Upper lobe of right lung (tissue), 1 donor: ENCODE data around the gene TOR4A. TPM values are rescaled to one million over a fixed set of nuclear protein-coding genes. Genes with fewer than 3 reads are reported as not detected.

ENCODE experiments used
- ATAC-seq: fragments of 200-7000 bp; cut with Tn5 transposase; one replicate; pipeline ENCODE4 v1.9.1; 2020; ENCODE audit warnings: mild to moderate bottlenecking, moderate library complexity
- DNase-seq: peaks from one replicate; pipeline ENCODE4 v3.0.0-alpha.2; 2020
- H3K27ac ChIP-seq: fragments of 200-600 bp; one replicate; pipeline ENCODE4 v1.8.0; 2022
- H3K27me3 ChIP-seq: fragments of 200-600 bp; one replicate; pipeline ENCODE4 v1.8.0; 2022; ENCODE audit warnings: mild to moderate bottlenecking
- H3K36me3 ChIP-seq: fragments of 200-600 bp; one replicate; pipeline ENCODE4 v1.8.0; 2022
- H3K4me1 ChIP-seq: fragments of 200-600 bp; one replicate; pipeline ENCODE4 v1.8.0; 2022
- H3K4me3 ChIP-seq: fragments of 200-600 bp; one replicate; pipeline ENCODE4 v1.8.0; 2022; ENCODE audit warnings: mild to moderate bottlenecking
- H3K9me3 ChIP-seq: fragments of 200-600 bp; one replicate; pipeline ENCODE4 v1.8.0; 2022
- CTCF ChIP-seq: fragments of 200-600 bp; IDR thresholded peaks from one replicate; pipeline ENCODE4 v1.8.0; 2022; ENCODE audit warnings: antibody characterized with exemption
- intact Hi-C: fragments of 100-400 bp; cut with DNase I; formaldehyde crosslinking; loops from one replicate; pipeline ENCODE4 v1.11.0; 2022
- total RNA-seq: library from RNA; stranded (reverse); fragmentation: NEBNext Ultra II Directional; extraction: Animal tissue kit (Norgen Biotek cat#: 25700); gene quantifications from one replicate; pipeline ENCODE4 v1.2.1, GENCODE V29; 2021
- donor health status: DM: no; HTN: yes; CAD: no; lungs with severe emphysema.

TOR4A gene
- total RNA-seq, 1 donor from 2014 or later, result 27.4 TPM

GRCh38 chr9:137280474-137281344, 3.2 kb downstream of the TOR4A start:
- H3K4me1 ChIP-seq, result peaks cover 18% of the 10 kb centered on the region
- intact Hi-C loops, result loop anchor here (10.0 kb wide), 1 partner anchor 244 kb away; no protein-coding TSS in a partner anchor
- peaks cover 44% of the 10 kb centered on the region for H3K36me3 ChIP-seq
- no peak overlapping the region for H3K4me3 ChIP-seq
- H3K9me3 ChIP-seq, result no peaks in the 10 kb centered on the region
- ATAC-seq (no peak), DNase-seq (peak; percentile 66)
- no peak for TF ChIP-seq CTCF
- H3K27ac ChIP-seq, result no peak overlapping the region
- H3K27me3 ChIP-seq, result no peaks in the 10 kb centered on the region

- ATAC-seq (no peak), DNase-seq (peak; percentile 61)
- Histone ChIP-seq H3K4me1 (peaks cover 10% of the 10 kb centered on the region), H3K27ac (no peak overlapping the region), H3K36me3 (peaks cover 44% of the 10 kb centered on the region), H3K27me3 (no peaks in the 10 kb centered on the region), H3K9me3 (no peaks in the 10 kb centered on the region), H3K4me3 (no peak overlapping the region)
- intact Hi-C loops, result loop anchor here (10.0 kb wide), 1 partner anchor 243 kb away; no protein-coding TSS in a partner anchor
- no peak for TF ChIP-seq CTCF
Observed at GRCh38 chr9:137281345-137282116, 4.0 kb downstream of the TOR4A start.

- peak; percentile 68 for DNase-seq
- ATAC-seq, result peak; percentile 95
- Histone ChIP-seq H3K36me3 (peaks cover 21% of the 10 kb centered on the region), H3K4me1 (no peaks in the 10 kb centered on the region), H3K27ac (no peak overlapping the region), H3K27me3 (no peaks in the 10 kb centered on the region), H3K9me3 (no peaks in the 10 kb centered on the region), H3K4me3 (no peak overlapping the region)
- intact Hi-C loops, result loop anchor here (10.0 kb wide), 1 partner anchor 238 kb away; no protein-coding TSS in a partner anchor
- TF ChIP-seq CTCF, result peak; percentile 50
Observed at GRCh38 chr9:137286975-137287383, 9.5 kb downstream of the TOR4A start.

- DNase-seq (peak; percentile 55), ATAC-seq (no peak)
- Histone ChIP-seq H3K27ac (no peak overlapping the region), H3K9me3 (no peaks in the 10 kb centered on the region), H3K27me3 (peaks cover 16% of the 10 kb centered on the region), H3K4me3 (no peak overlapping the region), H3K4me1 (peaks cover 12% of the 10 kb centered on the region), H3K36me3 (no peaks in the 10 kb centered on the region)
- TF ChIP-seq CTCF, result no peak
- intact Hi-C loops, result loop anchor here (10.0 kb wide), 1 partner anchor 112 kb away; no protein-coding TSS in a partner anchor
Observed at GRCh38 chr9:137293094-137293481, 15.6 kb downstream of the TOR4A start.

- intact Hi-C loops, result loop anchor here (10.0 kb wide), 1 partner anchor 111 kb away; no protein-coding TSS in a partner anchor
- Histone ChIP-seq H3K27me3 (peaks cover 16% of the 10 kb centered on the region), H3K9me3 (no peaks in the 10 kb centered on the region), H3K4me3 (peak overlapping the region; percentile 26), H3K27ac (peak overlapping the region; percentile 80), H3K4me1 (peaks cover 15% of the 10 kb centered on the region), H3K36me3 (no peaks in the 10 kb centered on the region)
- ATAC-seq (peak; percentile 36), DNase-seq (peak; percentile 54)
- no peak for TF ChIP-seq CTCF
Observed at GRCh38 chr9:137293482-137294090, 16.1 kb downstream of the TOR4A start.
